B cell (primary cell): ENCODE data around the gene ARHGAP26. TPM values are rescaled to one million over a fixed set of nuclear protein-coding genes. Genes with fewer than 3 reads are reported as not detected.

Source experiments
- ATAC-seq: fragments of 200-7000 bp; cut with Tn5 transposase; one replicate; pipeline ENCODE4 v1.10.0; 2021; ENCODE audit warnings: low read depth, mild to moderate bottlenecking, moderate number of reproducible peaks, moderate library complexity
- CTCF ChIA-PET: fragments of 350-600 bp; sonication (Branson Sonifier 250); formaldehyde crosslinking; loops from one replicate; lab custom pipeline; 2021; ENCODE audit warnings: antibody characterized with exemption, inconsistent platforms; lab: Charles Lee
- POLR2A ChIA-PET: fragments of 350-600 bp; sonication (Branson Sonifier 250); formaldehyde crosslinking; loops from one replicate; lab custom pipeline; 2021; ENCODE audit warnings: antibody characterized with exemption; lab: Charles Lee
- DNase-seq: peaks from one replicate; pipeline ENCODE4 v3.0.0; 2013
- H2AFZ ChIP-seq: 2 replicates; pipeline ENCODE4 v1.6.1; 2012; ENCODE audit warnings: mild to moderate bottlenecking, low read depth, low read length; ENCODE audit not compliant: insufficient read depth, poor library complexity, severe bottlenecking
- H3K27ac ChIP-seq, 2 donors: 1 replicate in 1 of 2; 2 replicates in 1 of 2; pipeline ENCODE4 v1.5.1; 2012 to 2013; ENCODE audit warnings: low read length in 2 of 2, mild to moderate bottlenecking in 2 of 2, moderate library complexity in 1 of 2
- H3K27me3 ChIP-seq, 4 experiments: fragments of 200-600 bp in 1 of 4; sonication (generic) in 1 of 4; replicated peaks in 1 of 4; 1 replicate in 2 of 4; 2 replicates in 2 of 4; pipeline versions ENCODE4 v1.6.1 to v1.7.0; 2013 to 2016; ENCODE audit warnings: low read length in 3 of 4, mild to moderate bottlenecking in 2 of 4, mixed read lengths in 1 of 4, moderate library complexity in 1 of 4; ENCODE audit not compliant: insufficient read depth in 4 of 4, control insufficient read depth in 3 of 4; ENCODE audit errors: control extremely low read depth in 1 of 4
- H3K36me3 ChIP-seq, 2 experiments: replicated peaks in 1 of 2; 1 replicate in 1 of 2; 2 replicates in 1 of 2; pipeline versions ENCODE4 v1.6.1 to v1.7.1; 2013; ENCODE audit warnings: low read length in 1 of 2; ENCODE audit not compliant: insufficient read depth in 2 of 2, control insufficient read depth in 1 of 2; ENCODE audit errors: control extremely low read depth in 1 of 2, extremely low read depth in 1 of 2
- H3K4me1 ChIP-seq, 2 donors: fragments of 200-600 bp in 1 of 2; sonication (generic) in 1 of 2; 1 replicate in 1 of 2; 2 replicates in 1 of 2; pipeline versions ENCODE4 v1.5.1 to v1.6.1; 2013 to 2017; ENCODE audit warnings: low read length in 2 of 2; ENCODE audit not compliant: control insufficient read depth in 2 of 2, insufficient read depth in 2 of 2
- H3K4me2 ChIP-seq: replicated peaks from 2 replicates; pipeline ENCODE3; 2012; ENCODE audit warnings: mild to moderate bottlenecking, low read depth, low read length; ENCODE audit not compliant: poor library complexity, severe bottlenecking
- H3K4me3 ChIP-seq, 5 experiments: fragments of 200-600 bp in 1 of 5; sonication (generic) in 1 of 5; 1 replicate in 3 of 5; 2 replicates in 2 of 5; pipeline versions ENCODE4 v1.5.1 to v1.7.0; 2011 to 2016; ENCODE audit warnings: low read length in 4 of 5, mild to moderate bottlenecking in 4 of 5, low read depth in 2 of 5, control low read depth in 1 of 5, moderate library complexity in 1 of 5; ENCODE audit not compliant: insufficient read depth in 1 of 5; ENCODE audit errors: control extremely low read depth in 1 of 5, extremely low read depth in 1 of 5
- H3K79me2 ChIP-seq: fragments of 200-600 bp; sonication (generic); one replicate; pipeline ENCODE4 v1.6.0; 2016; ENCODE audit warnings: low read length; ENCODE audit not compliant: control insufficient read depth, insufficient read depth
- H3K9ac ChIP-seq: fragments of 200-600 bp; sonication (generic); 2 replicates; pipeline ENCODE4 v1.6.1; 2017; ENCODE audit warnings: mild to moderate bottlenecking, low read length, moderate library complexity
- H3K9me3 ChIP-seq, 3 donors: one replicate each; pipeline versions ENCODE4 v1.6.1 to v1.7.1; 2013; ENCODE audit warnings: low read length in 2 of 3; ENCODE audit not compliant: control insufficient read depth in 2 of 3, insufficient read depth in 1 of 3; ENCODE audit errors: control extremely low read depth in 1 of 3
- H4K20me1 ChIP-seq: 2 replicates; pipeline ENCODE4 v1.6.0; 2012; ENCODE audit warnings: mild to moderate bottlenecking, low read length; ENCODE audit not compliant: insufficient read depth, control insufficient read depth, poor library complexity, severe bottlenecking
- H3K27ac Mint-ChIP-seq: one replicate; pipeline ENCODE4 v1.8.0; 2021; ENCODE audit warnings: mixed read lengths
- H3K27me3 Mint-ChIP-seq: one replicate; pipeline ENCODE4 v1.8.0; 2021; ENCODE audit warnings: mixed read lengths
- H3K4me1 Mint-ChIP-seq: one replicate; pipeline ENCODE4 v1.8.0; 2021; ENCODE audit warnings: mixed read lengths
- H3K4me3 Mint-ChIP-seq: one replicate; pipeline ENCODE4 v1.8.0; 2021; ENCODE audit warnings: mixed read lengths
- H3K9me3 Mint-ChIP-seq: one replicate; pipeline ENCODE4 v1.8.0; 2022; ENCODE audit warnings: mixed read lengths; ENCODE audit not compliant: insufficient read depth
- CTCF ChIP-seq: fragments of 200-600 bp; IDR thresholded peaks from one replicate; pipeline ENCODE4 v1.8.0; 2022; ENCODE audit warnings: antibody characterized with exemption, mild to moderate bottlenecking
- EZH2 ChIP-seq: IDR thresholded peaks from 2 replicates; pipeline ENCODE4 v1.6.1; 2012; ENCODE audit warnings: borderline replicate concordance, low read depth, mild to moderate bottlenecking, moderate library complexity, low read length; ENCODE audit not compliant: insufficient read depth, poor library complexity, severe bottlenecking
- WGBS: methylation state at CpG from one replicate; pipeline ENCODE4 v1.1.5; 2013; ENCODE audit warnings: missing lambda C conversion rate; ENCODE audit not compliant: insufficient coverage; 5-methylcytosine and 5-hydroxymethylcytosine counted together
- intact Hi-C: fragments of 100-400 bp; cut with micrococcal nuclease; formaldehyde crosslinking; loops from one replicate; pipeline ENCODE4 v1.10.0; 2022
- polyA plus RNA-seq: library from polyadenylated mRNA; depleted of rRNA; stranded (reverse); fragments of >200 nt; gene quantifications from 2 replicates; pipeline ENCODE4 v1.2.3, GENCODE V29; 2012
- total RNA-seq, 2 donors: library from RNA; stranded (reverse); fragments of 120-200 nt in 1 of 2; gene quantifications; 1 replicate in 1 of 2; 2 replicates in 1 of 2; pipeline versions ENCODE4 v1.2.3 to v1.2.4, GENCODE V29; 2013 to 2022

Gene ARHGAP26
- total and polyA plus RNA-seq, 2 donors (not counting 1 experiment from before 2014, with no cell fraction given) = 1.8 to 22.5 TPM

GRCh38 chr5:142876817-142877216, 106.6 kb downstream of the ARHGAP26 start:
- no peak overlapping the region for H3K27ac Mint-ChIP-seq
- H3K27me3 Mint-ChIP-seq = no peaks in the 10 kb centered on the region
- Histone ChIP-seq H3K9ac (no peak overlapping the region), H3K36me3 (no peaks in the 10 kb centered on the region), H3K27me3 (no peaks in the 10 kb centered on the region), H3K79me2 (no peaks in the 10 kb centered on the region), H3K27ac (no peak overlapping the region), H3K9me3 (no peaks in the 10 kb centered on the region), H4K20me1 (no peaks in the 10 kb centered on the region), H3K4me2 (no peak overlapping the region), H3K4me1 (peaks cover 0 to 4% of the 10 kb centered on the region in 2 donors), H3K4me3 (no peak overlapping the region), H2AFZ (no peak overlapping the region)
- TF ChIP-seq EZH2 (no peak), CTCF (no peak)
- CTCF ChIA-PET = interaction anchor here (1.0 to 14.1 kb wide), 2 partner anchors 12 to 129 kb away, joined by 5 to 616 read pairs; no protein-coding TSS in a partner anchor
- DNase-seq = no peak
- H3K4me1 Mint-ChIP-seq = peaks cover 6% of the 10 kb centered on the region
- H3K4me3 Mint-ChIP-seq = no peak overlapping the region
- intact Hi-C loops = no loop called here
- WGBS = no CpG with 5 or more reads among the region's 2 CpGs
- no peaks in the 10 kb centered on the region for H3K9me3 Mint-ChIP-seq
- POLR2A ChIA-PET = no interaction called here
- no peak for ATAC-seq

GRCh38 chr5:142878111-142878510, 107.9 kb downstream of the ARHGAP26 start:
- Histone ChIP-seq H3K79me2 (no peaks in the 10 kb centered on the region), H3K27ac (no peak overlapping the region), H3K9ac (no peak overlapping the region), H3K4me3 (no peak overlapping the region), H2AFZ (no peak overlapping the region), H3K36me3 (no peaks in the 10 kb centered on the region), H3K27me3 (no peaks in the 10 kb centered on the region), H4K20me1 (no peaks in the 10 kb centered on the region), H3K4me2 (no peak overlapping the region), H3K4me1 (peaks cover 0 to 5% of the 10 kb centered on the region in 2 donors), H3K9me3 (no peaks in the 10 kb centered on the region)
- 97% methylated on average over 3 of the region's 7 CpGs for WGBS
- intact Hi-C loops = no loop called here
- no peak overlapping the region for H3K4me3 Mint-ChIP-seq
- ChIA-PET POLR2A (no interaction called here), CTCF (interaction anchor here (0.6 to 14.1 kb wide), 6 partner anchors 10 to 168 kb away, joined by 3 to 616 read pairs (median 38); no protein-coding TSS in a partner anchor)
- H3K4me1 Mint-ChIP-seq = peaks cover 9% of the 10 kb centered on the region
- TF ChIP-seq EZH2 (no peak), CTCF (no peak)
- H3K9me3 Mint-ChIP-seq = no peaks in the 10 kb centered on the region
- no peak for DNase-seq
- no peak overlapping the region for H3K27ac Mint-ChIP-seq
- ATAC-seq = no peak
- H3K27me3 Mint-ChIP-seq = no peaks in the 10 kb centered on the region
